ENCODE data around the gene LYPD6B.

The LYPD6B gene

GRCh38 chr2:149019768-149020167 lies 18.7 kb upstream of the LYPD6B start:
- Histone ChIP-seq H3K27me3 (ENCODE audit: insufficient read depth, low read depth) (no peaks in the 10 kb centered on the region), H3K36me3 (ENCODE audit: insufficient read depth) (no peaks in the 10 kb centered on the region), H3K4me1 (ENCODE audit: low read depth, poor library complexity, severe bottlenecking) (no peaks in the 10 kb centered on the region), H3K4me2 (no peak overlapping the region), H2AFZ (ENCODE audit: low read depth) (no peak overlapping the region), H4K20me1 (ENCODE audit: insufficient read depth) (no peaks in the 10 kb centered on the region), H3K27ac (no peak overlapping the region), H3K79me2 (ENCODE audit: insufficient read depth, low read depth) (no peaks in the 10 kb centered on the region), H3K4me3 (IDR thresholded peaks at IDR 0.05; ENCODE audit: insufficient read depth, low read depth, low read length) (no peak overlapping the region), H3K9ac (no peak overlapping the region)
- no peak for TF ChIP-seq CTCF (conservative IDR thresholded peaks at IDR 0.05; ENCODE audit: low read depth, low read length)

DNA sequence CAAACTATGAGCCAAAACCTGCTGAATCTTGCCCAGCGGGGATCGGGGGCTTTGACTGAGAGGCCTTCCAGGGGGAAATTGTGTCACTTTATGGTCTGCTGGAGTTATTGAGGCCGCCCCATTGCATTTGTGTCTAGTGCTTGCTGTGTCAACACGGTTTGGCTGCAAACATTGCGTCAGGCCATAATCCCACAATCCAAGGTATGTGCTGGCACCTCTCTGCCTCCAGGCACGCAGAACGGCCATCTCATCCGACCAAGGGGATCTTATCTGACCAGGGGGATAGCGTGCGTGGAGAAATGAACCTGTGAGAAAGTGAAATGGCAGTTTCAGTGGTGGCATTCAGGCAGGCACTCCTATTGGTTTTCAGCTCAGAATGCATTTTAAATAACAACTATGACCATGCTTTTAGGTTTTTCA lies 18.1 kb upstream of the LYPD6B start:
- H3K9ac ChIP-seq, result no peak overlapping the region
- no peak overlapping the region for H3K4me2 ChIP-seq
- no peaks in the 10 kb centered on the region for H4K20me1 ChIP-seq (ENCODE audit: insufficient read depth)
- H3K36me3 ChIP-seq (ENCODE audit: insufficient read depth), result no peaks in the 10 kb centered on the region
- H3K27me3 ChIP-seq (ENCODE audit: insufficient read depth, low read depth), result no peaks in the 10 kb centered on the region
- no peaks in the 10 kb centered on the region for H3K4me1 ChIP-seq (ENCODE audit: low read depth, poor library complexity, severe bottlenecking)
- H3K27ac ChIP-seq, result no peak overlapping the region
- no peak overlapping the region for H2AFZ ChIP-seq (ENCODE audit: low read depth)
- TF ChIP-seq CTCF (conservative IDR thresholded peaks at IDR 0.05; ENCODE audit: low read depth, low read length), result no peak
- no peak overlapping the region for H3K4me3 ChIP-seq (IDR thresholded peaks at IDR 0.05; ENCODE audit: insufficient read depth, low read depth, low read length)
- H3K79me2 ChIP-seq (ENCODE audit: insufficient read depth, low read depth), result no peaks in the 10 kb centered on the region

DNA sequence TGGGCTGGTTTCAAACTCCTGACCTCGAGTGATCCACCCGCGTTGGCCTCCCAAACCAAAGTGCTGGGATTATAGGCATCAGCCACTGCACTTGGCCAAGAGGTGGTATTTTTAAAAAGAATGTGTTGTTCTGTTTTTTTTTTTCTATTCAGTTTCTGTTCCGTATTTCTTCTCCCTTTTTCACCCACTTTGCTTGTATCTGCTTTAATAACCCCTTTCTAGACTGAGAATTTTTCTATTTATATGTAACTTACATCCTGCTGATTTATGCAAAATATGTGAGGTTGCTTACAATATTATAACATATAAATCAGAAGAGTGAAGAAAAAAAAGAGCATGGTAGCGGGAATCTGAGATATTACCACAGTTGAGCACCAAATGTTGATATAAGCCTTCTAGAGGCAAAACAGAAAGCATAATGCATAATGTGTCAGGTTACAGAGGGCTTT lies 17.2 kb upstream of the LYPD6B start:
- Histone ChIP-seq H3K36me3 (ENCODE audit: insufficient read depth) (no peaks in the 10 kb centered on the region), H3K4me1 (ENCODE audit: low read depth, poor library complexity, severe bottlenecking) (no peaks in the 10 kb centered on the region), H3K27ac (no peak overlapping the region), H3K27me3 (ENCODE audit: insufficient read depth, low read depth) (no peaks in the 10 kb centered on the region), H4K20me1 (ENCODE audit: insufficient read depth) (no peaks in the 10 kb centered on the region), H3K79me2 (ENCODE audit: insufficient read depth, low read depth) (no peaks in the 10 kb centered on the region), H3K4me3 (IDR thresholded peaks at IDR 0.05; ENCODE audit: insufficient read depth, low read depth, low read length) (no peak overlapping the region), H3K4me2 (no peak overlapping the region), H3K9ac (no peak overlapping the region), H2AFZ (ENCODE audit: low read depth) (no peak overlapping the region)
- no peak for TF ChIP-seq CTCF (conservative IDR thresholded peaks at IDR 0.05; ENCODE audit: low read depth, low read length)

GRCh38 chr2:149021761-149022160 lies 16.7 kb upstream of the LYPD6B start:
- Histone ChIP-seq H3K36me3 (ENCODE audit: insufficient read depth) (no peaks in the 10 kb centered on the region), H3K27me3 (ENCODE audit: insufficient read depth, low read depth) (no peaks in the 10 kb centered on the region), H3K4me3 (IDR thresholded peaks at IDR 0.05; ENCODE audit: insufficient read depth, low read depth, low read length) (no peak overlapping the region), H3K79me2 (ENCODE audit: insufficient read depth, low read depth) (no peaks in the 10 kb centered on the region), H4K20me1 (ENCODE audit: insufficient read depth) (no peaks in the 10 kb centered on the region), H3K9ac (no peak overlapping the region), H3K4me2 (no peak overlapping the region), H3K27ac (no peak overlapping the region), H2AFZ (ENCODE audit: low read depth) (no peak overlapping the region), H3K4me1 (ENCODE audit: low read depth, poor library complexity, severe bottlenecking) (no peaks in the 10 kb centered on the region)
- no peak for TF ChIP-seq CTCF (conservative IDR thresholded peaks at IDR 0.05; ENCODE audit: low read depth, low read length)

All from KMS-11 (cell line).